GM12864 (cell line): ENCODE measurements around the gene ZIC5.
"Not testable (repeated sequence)": the region's sequence is repeated elsewhere in the genome, so short reads cannot be mapped to it uniquely, and the experiment has no call there.

Experiments used
- DNase-seq: peaks from one replicate; pipeline ENCODE4 v3.0.0-alpha.2; 2011; ENCODE audit warnings: low read depth
- H3K4me3 ChIP-seq: 2 replicates; pipeline ENCODE4 v1.5.1; 2011; ENCODE audit warnings: mild to moderate bottlenecking, low read depth, low read length, control low read depth
- TF ChIP-seq, protein P1 (sequence below): IDR thresholded peaks from 2 replicates; pipeline ENCODE4 v1.5.1; 2011; ENCODE audit warnings: low read depth, mild to moderate bottlenecking, moderate library complexity, low read length, control low read depth, inconsistent platforms; ENCODE audit errors: missing control alignments

Gene ZIC5

DNA sequence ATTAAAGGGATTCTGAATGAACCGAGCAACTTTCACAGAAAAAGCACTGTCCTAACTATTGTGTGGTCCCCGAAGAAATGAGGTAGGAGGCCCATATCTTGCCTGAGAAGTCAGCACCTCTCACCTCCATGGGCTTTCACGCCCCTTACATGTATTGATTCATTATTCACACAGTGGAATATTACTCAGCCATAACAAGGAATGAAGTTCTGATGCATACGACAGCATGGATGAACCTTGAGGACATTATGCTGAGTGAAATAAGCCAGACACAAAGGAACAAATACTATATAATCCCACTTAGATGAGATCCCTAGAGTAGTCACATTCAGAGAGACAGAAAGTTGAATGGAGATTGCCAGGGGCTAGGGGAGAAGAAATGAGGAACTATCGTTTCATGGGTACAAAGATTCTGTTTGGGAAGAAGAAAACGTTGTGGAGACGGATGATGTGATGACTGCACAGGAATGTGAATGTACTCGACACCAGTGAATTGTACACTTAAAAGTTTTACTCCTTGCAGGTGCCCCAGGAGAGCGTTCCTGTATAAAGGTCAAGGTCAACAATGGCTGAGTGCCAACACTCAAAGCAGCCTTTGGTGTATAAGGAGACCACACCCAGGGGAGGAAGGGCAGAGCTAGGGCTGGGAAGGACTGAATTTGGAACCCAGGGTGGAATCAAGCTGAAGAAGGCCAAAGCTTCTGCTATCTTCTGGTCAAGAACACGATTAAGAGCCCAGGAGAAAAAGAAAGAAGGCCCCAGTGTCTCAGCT, 22.5 kb downstream of the ZIC5 start:
- TF ChIP-seq, protein P1, sequence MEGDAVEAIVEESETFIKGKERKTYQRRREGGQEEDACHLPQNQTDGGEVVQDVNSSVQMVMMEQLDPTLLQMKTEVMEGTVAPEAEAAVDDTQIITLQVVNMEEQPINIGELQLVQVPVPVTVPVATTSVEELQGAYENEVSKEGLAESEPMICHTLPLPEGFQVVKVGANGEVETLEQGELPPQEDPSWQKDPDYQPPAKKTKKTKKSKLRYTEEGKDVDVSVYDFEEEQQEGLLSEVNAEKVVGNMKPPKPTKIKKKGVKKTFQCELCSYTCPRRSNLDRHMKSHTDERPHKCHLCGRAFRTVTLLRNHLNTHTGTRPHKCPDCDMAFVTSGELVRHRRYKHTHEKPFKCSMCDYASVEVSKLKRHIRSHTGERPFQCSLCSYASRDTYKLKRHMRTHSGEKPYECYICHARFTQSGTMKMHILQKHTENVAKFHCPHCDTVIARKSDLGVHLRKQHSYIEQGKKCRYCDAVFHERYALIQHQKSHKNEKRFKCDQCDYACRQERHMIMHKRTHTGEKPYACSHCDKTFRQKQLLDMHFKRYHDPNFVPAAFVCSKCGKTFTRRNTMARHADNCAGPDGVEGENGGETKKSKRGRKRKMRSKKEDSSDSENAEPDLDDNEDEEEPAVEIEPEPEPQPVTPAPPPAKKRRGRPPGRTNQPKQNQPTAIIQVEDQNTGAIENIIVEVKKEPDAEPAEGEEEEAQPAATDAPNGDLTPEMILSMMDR: no peak
- no peak for DNase-seq
- no peak overlapping the region for H3K4me3 ChIP-seq

DNA sequence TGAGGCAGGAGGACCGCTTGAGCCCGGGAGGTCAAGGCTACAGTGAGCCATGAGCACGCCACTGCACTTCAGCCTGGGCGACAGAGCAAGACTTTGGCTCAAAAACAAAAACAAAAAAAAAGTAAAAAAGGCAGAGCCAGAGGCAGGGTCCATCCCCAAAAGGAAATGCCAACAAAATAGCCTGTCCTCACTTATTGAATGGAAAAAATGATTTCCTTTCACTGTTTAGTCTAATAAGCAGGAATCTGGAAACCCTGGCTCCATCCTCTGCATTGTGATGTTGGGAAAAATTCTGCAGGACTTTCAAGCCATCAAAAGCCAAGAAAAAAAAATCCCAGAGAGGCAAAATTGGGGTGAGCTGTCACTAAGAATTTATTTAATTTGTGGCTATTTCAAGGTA, 23.2 kb downstream of the ZIC5 start:
- H3K4me3 ChIP-seq: no peak overlapping the region
- TF ChIP-seq, protein P1: no peak
- no peak for DNase-seq

DNA sequence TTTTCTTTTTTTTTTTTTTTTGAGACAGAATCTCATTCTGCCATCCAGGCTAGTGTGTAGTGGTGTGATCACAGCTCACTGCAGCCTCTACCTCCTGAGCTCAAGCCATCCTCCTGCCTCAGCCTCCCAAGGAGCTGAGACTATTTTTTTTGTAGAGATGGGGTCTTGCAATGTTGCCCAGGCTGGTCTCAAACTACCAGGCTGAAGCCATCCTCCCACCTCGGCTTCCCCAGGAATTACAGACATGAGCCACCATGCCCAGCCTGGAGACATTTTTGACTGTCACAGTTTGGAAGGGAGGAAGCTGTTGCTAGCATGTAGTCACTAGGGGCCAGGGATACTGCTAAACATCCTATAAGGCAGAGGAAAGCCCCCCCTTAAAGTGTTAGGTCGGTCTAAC, 23.9 kb downstream of the ZIC5 start:
- TF ChIP-seq, protein P1: no peak
- H3K4me3 ChIP-seq: no peak overlapping the region
- no peak for DNase-seq

DNA sequence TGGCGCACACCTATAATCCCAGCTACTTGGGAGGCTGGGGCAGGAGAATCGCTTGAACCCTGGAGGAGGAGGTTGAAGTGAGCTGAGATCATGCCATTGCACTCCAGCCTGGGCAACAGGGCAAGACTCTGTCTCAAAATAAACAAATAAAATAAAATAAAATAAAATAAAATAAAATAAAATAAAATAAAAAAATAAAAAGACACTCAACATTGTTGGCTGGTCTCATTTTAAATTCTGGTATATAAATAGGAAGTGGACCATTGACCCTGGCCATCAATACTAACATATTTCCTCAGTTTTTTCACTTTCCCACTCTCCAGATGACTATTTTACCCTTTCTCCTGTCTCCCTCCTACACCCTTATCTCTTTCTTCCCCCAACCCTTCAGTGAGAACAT, 26.1 kb downstream of the ZIC5 start:
- DNase-seq, H3K4me3 ChIP-seq: not testable (repeated sequence)

DNA sequence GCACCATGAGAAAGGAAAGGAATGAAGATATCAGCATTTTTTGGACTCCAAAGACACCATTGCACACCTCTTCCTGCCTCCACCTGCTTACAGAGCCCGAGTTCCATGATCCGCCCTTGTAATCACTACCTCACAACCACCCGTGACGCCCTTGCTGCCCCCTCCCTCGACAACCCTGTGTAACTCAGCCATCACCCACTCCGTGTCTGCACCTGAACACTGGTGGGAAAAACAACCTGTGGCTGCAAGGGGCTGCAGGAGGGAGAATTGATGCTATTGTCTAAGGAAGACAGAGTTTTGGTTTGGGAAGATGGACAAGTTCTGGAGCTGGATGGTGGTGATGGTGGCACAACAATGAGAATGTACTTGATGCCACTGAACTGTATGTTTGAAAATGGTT, 27.0 kb downstream of the ZIC5 start:
- no peak overlapping the region for H3K4me3 ChIP-seq
- TF ChIP-seq, protein P1: no peak
- DNase-seq: no peak

DNA sequence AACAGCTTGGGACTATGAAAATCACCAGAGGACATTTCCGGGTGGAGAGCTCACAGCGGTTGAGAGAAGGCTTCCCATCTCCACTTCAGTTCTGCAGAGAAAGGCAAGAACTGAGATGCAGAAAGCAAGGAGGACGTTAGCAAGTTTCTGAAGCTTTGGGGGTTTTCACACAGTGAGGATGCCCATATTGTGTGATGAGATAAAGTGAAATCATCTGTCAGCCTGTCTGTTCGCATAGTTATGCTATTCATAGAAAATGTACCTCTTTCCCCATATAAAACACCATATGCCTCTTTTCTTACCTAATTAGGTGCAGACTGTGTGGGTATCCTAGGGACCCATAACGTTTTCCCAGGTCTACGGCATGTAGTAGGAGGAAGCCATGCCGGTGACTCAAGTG, 27.5 kb downstream of the ZIC5 start:
- no peak for DNase-seq
- no peak overlapping the region for H3K4me3 ChIP-seq
- TF ChIP-seq, protein P1: no peak

DNA sequence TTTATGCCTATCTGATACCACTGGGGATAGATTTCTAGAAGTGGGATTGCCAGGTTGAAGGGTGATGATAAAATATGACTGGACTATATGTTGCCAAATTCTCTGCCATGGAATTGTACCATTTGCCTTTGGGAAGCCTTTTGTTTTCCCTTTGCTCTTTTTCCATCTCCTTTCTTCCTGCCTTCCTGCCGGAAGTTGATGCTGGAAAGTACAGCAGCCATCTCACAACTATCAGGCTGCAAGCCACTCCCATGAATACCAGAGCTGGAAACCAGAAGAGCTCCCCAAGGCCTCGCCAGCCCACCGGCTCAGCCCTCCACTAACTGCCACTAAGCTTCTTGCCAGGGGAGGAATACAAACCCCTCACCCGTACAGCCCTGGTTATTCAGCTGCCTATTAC, 29.7 kb downstream of the ZIC5 start:
- TF ChIP-seq, protein P1: no peak

DNA sequence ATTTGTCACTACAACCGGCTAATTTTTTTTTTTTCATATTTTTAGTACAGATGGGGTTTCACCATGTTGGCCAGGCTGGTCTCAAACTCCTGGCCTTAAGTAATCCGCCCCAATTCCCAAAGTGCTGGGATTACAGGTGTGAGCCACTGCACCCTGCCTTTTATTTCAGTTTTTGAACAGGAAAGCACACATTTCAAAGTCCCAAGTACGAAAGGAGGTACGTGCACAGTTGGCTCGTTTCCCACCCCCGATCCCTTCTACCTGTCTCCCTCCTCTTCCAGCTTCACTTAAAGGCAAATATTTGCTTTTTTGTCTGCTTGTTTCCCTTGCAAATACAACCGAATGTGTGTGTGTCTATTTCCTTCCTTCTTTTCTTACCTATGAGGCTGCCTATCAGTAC, 30.5 kb downstream of the ZIC5 start:
- no peak overlapping the region for H3K4me3 ChIP-seq
- DNase-seq: no peak
- TF ChIP-seq, protein P1: no peak

More for the DNA sequence above, 29.7 kb downstream of the ZIC5 start:
- no peak for DNase-seq
- no peak overlapping the region for H3K4me3 ChIP-seq
